Measurements from ENCODE around the gene MYPOP.

- TF ChIP-seq CTCF (IDR thresholded peaks at IDR 0.05) (no peak), POLR2A (IDR thresholded peaks at IDR 0.05; ENCODE audit: low read depth) (no peak), POLR2AphosphoS5 (IDR thresholded peaks at IDR 0.05) (no peak)
Observed at GRCh38 chr19:45913874-45914830, 11.7 kb upstream of the MYPOP start, which contains the start of gene NANOS2.
